ENCODE results near the gene EVX1.

The EVX1 gene

GRCh38 chr7:27250557-27251070 is 8.0 kb downstream of the EVX1 start:
- DNase-seq, result no peak

- no peak for DNase-seq
These were observed 8.6 kb downstream of the EVX1 start for GRCh38 chr7:27251136-27251651.

- DNase-seq, result no peak
These were observed 9.3 kb downstream of the EVX1 start for GRCh38 chr7:27251652-27252590.

GRCh38 chr7:27254625-27255024 is 12.0 kb downstream of the EVX1 start:
- no peak for DNase-seq

- no peak for DNase-seq
These were observed 17.6 kb downstream of the EVX1 start for GRCh38 chr7:27260211-27260610.

- DNase-seq, result no peak
These were observed 19.5 kb downstream of the EVX1 start for GRCh38 chr7:27262121-27262520.

GRCh38 chr7:27263781-27264180 is 21.2 kb downstream of the EVX1 start:
- no peak for DNase-seq

- no peak for DNase-seq
These were observed 26.9 kb downstream of the EVX1 start for GRCh38 chr7:27269455-27269854.

- no peak for DNase-seq
These were observed 28.8 kb downstream of the EVX1 start for GRCh38 chr7:27271384-27271783.

GRCh38 chr7:27277628-27278027 is 35.0 kb downstream of the EVX1 start:
- no peak for DNase-seq

- DNase-seq, result no peak
These were observed 41.0 kb downstream of the EVX1 start for GRCh38 chr7:27283558-27283957.

GRCh38 chr7:27295236-27295635 is 52.6 kb downstream of the EVX1 start:
- no peak for DNase-seq

GRCh38 chr7:27297356-27297755 is 54.8 kb downstream of the EVX1 start:
- DNase-seq, result no peak

Measured in cortex of kidney (tissue), 1 donor.